Motor neuron (in vitro differentiated cells): ENCODE measurements around the gene GET4. TPM values are rescaled to one million over a fixed set of nuclear protein-coding genes. Genes with fewer than 3 reads are reported as not detected.
"Not testable (repeated sequence)": the region's sequence is repeated elsewhere in the genome, so short reads cannot be mapped to it uniquely, and the experiment has no call there.

ENCODE experiments used
- ATAC-seq, 8 experiments: fragments of 200-7000 bp; cut with Tn5 transposase; replicated peaks in 6 of 8; 2 replicates each; pipeline ENCODE4 v1.8.0; 2021; ENCODE audit warnings: mild to moderate bottlenecking in 8 of 8, moderate library complexity in 8 of 8
- H3K27ac ChIP-seq, 2 donors: fragments of 250-450 bp; sonication (Bioruptor Pico); 2 replicates each; pipeline ENCODE4 v1.9.0; 2021; ENCODE audit warnings: antibody characterized with exemption in 2 of 2, mild to moderate bottlenecking in 2 of 2, moderate library complexity in 1 of 2
- H3K4me1 ChIP-seq, 2 donors: fragments of 250-450 bp; sonication (Bioruptor Pico); replicated peaks in 1 of 2; 2 replicates each; pipeline ENCODE4 v1.6.1; 2021; ENCODE audit warnings: antibody characterized with exemption in 2 of 2, mild to moderate bottlenecking in 2 of 2, moderate library complexity in 1 of 2
- H3K4me3 ChIP-seq, 5 donors: fragments of 250-450 bp; sonication (Bioruptor Pico); 2 replicates each; pipeline ENCODE4 v1.9.0; 2021; ENCODE audit warnings: antibody characterized with exemption in 5 of 5, mild to moderate bottlenecking in 5 of 5, moderate library complexity in 4 of 5
- WGBS, 10 experiments: fragments of 450-650 bp; shearing (Covaris generic); methylation state at CpG; one replicate each; pipeline ENCODE4 v1.0.0; 2022; 5-methylcytosine and 5-hydroxymethylcytosine counted together
- in situ Hi-C, 9 experiments: fragments of 400-800 bp; cut with MboI; loops; one replicate each; pipeline ENCODE4 v1.15.0; 2021; ENCODE audit warnings: low sequenced_read_pairs in 9 of 9, low pct_unique_long_range_greater_than_20kb in 2 of 9; ENCODE audit not compliant: unreplicated experiment in 9 of 9
- total RNA-seq, 8 experiments: library from RNA; unstranded; fragments of 300-600 nt; gene quantifications; 2 replicates each; pipeline versions ENCODE4 v1.2.3 to v1.2.4, GENCODE V29; 2022

Gene GET4
- total RNA-seq, 8 experiments from 2014 or later, result 12.6 to 42.8 (median 27.5) TPM

DNA sequence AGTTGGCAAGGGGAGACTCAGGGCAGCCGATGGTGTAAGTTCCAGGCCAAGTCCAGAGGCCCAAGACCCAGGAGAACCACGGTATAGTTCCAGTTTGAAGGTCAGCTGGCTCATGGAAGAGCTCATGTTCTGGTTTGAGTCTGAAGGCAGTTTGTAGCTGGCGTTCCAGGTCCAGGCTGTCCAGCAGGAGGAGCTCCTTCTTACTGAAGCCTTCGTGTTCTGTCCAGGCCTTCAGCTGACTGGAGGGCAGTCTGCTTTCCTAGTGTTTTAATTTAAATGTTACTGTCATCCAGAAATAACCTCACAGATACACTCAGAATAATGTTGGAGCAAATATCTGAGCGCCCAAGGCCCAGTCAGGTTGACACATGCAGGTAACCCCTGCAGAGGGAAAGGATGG, 39.9 kb upstream of the GET4 start:
- H3K27ac ChIP-seq, result no peak overlapping the region
- ATAC-seq, result peak in 4 of 8 experiments; percentile 26 to 75 (median 58)
- in situ Hi-C loops, result no loop called here
- H3K4me1 ChIP-seq, result peaks cover 25 to 35% of the 10 kb centered on the region in 2 donors
- 20 to 85% (median 50%) methylated on average over 1 to 4 of the region's 5 CpGs; no CpG with 5 or more reads in 3 of the 10 experiments for WGBS, 10 experiments
- H3K4me3 ChIP-seq, result no peak overlapping the region

DNA sequence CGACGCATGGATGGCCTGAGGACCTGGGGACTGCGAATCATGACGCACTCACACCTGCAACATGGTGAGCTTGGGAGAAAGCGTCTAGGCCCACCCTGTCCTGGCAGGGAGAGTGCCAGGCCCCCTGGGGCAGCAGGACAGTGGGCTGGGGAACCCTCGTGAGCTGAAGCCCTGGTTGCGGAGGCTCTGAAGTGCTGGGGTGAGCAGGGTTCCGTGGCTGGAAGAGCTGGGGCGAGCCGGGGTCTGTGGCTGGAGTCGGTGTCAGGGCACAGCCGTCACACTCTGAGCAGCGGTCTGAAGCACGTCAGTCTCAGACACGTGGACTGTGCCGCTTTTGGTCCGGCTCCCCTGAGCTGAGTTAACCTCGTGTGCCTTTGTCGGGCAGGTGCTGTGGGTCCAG, 39.4 kb upstream of the GET4 start:
- no peak overlapping the region for H3K27ac ChIP-seq
- 83 to 100% (median 96%) methylated on average over 1 to 11 of the region's 19 CpGs; no CpG with 5 or more reads in 3 of the 10 experiments for WGBS, 10 experiments

DNA sequence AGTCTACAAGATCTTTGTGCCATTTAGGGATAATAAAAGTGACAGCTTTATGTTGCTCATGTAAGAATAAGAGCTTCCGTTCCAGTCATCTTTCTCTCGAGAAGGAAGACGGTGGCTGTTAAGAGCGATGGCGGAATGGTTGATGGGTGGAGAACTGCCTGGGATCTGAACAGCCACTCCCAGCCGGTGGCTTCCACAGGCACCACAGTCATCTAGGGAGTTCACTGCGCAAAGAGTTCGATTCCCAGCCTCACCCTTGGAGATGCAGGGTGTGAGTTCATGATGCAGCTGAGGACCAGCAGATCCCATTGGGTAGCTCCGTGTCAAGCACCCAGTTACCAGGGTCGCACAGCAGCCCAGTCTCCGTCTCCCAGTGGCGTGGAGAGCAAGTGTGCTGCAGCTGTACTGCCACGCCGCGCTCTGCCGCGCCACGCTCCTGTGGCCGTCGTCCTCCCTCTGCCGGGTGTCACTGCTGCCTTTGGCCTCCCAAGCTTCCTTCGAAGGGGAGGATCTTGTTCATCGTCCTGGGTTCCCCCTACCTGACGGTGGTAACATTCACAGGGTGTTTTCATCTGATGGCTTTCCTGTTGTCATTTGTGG, 36.3 kb upstream of the GET4 start:
- peaks cover 15 to 17% of the 10 kb centered on the region in 2 donors for H3K4me1 ChIP-seq
- 75 to 100% (median 94%) methylated on average over 1 to 16 of the region's 24 CpGs for WGBS, 10 experiments
- no peak for ATAC-seq
- in situ Hi-C loops, result no loop called here
- H3K4me3 ChIP-seq, result no peak overlapping the region
- no peak overlapping the region for H3K27ac ChIP-seq

More for the DNA sequence above, 39.4 kb upstream of the GET4 start:
- in situ Hi-C loops, result no loop called here
- H3K4me3 ChIP-seq, result no peak overlapping the region
- ATAC-seq, result no peak
- H3K4me1 ChIP-seq, result peaks cover 20 to 29% of the 10 kb centered on the region in 2 donors

DNA sequence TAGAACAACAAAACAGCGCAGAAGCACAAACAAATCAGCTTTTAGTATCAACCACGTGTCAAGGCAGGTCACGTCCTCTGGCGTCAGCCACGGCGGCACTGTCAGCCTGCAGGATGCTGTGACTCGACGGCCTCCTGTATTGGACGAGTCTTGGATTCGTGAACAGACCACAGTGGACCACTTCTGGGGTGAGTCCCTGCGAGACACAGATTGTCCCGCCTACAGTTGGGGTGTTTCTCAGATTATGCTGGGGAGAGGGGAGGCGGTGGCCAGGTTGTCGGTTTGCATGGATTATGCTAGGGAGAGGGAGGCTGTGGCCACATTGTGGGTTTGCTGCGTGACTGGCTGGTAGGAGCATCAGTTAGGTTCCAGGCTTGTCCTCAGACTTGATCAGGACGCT, 34.4 kb upstream of the GET4 start:
- WGBS, 10 experiments, result 60 to 100% (median 85%) methylated on average over 1 to 11 of the region's 16 CpGs; no CpG with 5 or more reads in 1 of the 10 experiments
- no peak overlapping the region for H3K27ac ChIP-seq
- H3K4me3 ChIP-seq, result no peak overlapping the region
- H3K4me1 ChIP-seq, result peaks cover 8 to 9% of the 10 kb centered on the region in 2 donors
- no peak for ATAC-seq
- in situ Hi-C loops, result no loop called here

DNA sequence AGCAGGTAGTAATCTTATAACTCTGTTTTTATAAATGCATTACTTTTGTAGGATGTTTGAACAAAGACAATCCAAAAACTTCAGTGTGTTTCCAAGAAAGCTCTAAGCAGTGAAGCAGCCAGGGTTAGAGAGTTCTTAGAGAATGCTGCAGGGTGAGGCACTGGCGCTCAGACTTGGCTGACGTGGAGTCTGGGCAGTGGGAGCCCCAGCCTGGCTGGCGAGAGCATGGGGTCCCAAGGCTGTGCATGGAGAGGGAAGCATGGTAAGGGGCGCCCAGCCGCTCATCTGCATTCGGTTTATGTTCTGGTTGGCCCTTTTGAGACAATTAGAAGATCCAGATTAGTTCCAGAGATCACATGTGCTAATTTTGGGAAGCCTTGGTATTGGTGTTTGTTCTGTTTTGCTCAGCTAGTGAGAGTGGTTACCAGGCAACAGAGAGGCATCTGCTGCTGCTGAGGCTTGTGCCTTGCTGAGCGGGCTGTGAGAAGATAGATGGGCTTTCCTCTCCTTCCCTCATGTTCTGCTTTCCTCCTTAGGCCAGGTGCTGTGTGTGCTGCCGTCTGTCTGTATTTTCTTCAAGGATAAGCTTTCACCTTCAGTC, 33.8 kb upstream of the GET4 start:
- in situ Hi-C loops, result no loop called here
- peak; percentile 40 to 99 (median 82) for ATAC-seq
- Histone ChIP-seq H3K4me3 (no peak overlapping the region), H3K4me1 (peaks cover 8 to 9% of the 10 kb centered on the region in 2 donors), H3K27ac (no peak overlapping the region)
- 0 to 72% (median 19%) methylated on average over 1 to 7 of the region's 8 CpGs; no CpG with 5 or more reads in 4 of the 10 experiments for WGBS, 10 experiments

DNA sequence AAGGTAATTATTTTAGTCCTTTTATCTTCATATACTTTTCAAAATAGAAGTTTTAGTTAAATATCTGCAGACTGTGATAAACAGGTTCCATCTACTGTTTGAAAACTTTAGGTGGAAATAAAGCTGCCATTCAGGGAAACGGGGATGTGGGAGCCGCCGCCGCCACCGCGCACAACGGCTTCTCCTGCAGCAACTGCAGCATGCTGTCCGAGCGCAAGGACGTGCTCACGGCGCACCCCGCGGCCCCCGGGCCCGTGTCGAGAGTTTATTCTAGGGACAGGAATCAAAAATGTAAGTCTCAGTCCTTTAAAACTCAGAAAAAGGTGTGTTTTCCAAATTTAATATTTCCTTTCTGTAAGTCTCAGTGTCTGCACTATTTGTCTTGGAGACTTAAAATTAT, 33.1 kb upstream of the GET4 start:
- WGBS, 10 experiments, result 71 to 100% (median 97%) methylated on average over 1 to 13 of the region's 17 CpGs; no CpG with 5 or more reads in 3 of the 10 experiments
- Histone ChIP-seq H3K4me3 (no peak overlapping the region), H3K27ac (no peak overlapping the region), H3K4me1 (peaks cover 8 to 9% of the 10 kb centered on the region in 2 donors)
- ATAC-seq, result no peak
- in situ Hi-C loops, result no loop called here

DNA sequence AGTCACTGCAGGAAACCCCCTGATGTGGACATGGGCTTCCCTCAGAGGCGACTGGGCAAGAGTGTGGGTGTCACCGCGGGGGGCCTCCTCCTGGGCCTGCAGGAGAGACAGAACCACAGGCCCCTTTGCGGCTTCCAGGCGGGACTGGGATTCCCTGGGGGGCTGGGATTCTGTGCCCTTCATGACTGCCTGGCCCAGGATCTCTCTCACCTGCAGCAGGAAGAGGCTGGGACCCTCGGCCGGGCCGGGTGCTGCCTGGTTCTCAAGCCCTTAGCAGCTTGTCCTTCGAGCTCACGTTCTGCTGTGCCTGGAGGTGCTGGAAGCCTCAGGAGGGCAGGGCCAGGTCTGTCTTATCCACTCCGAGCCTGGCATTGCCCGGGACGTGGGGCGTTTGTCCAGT, 32.3 kb upstream of the GET4 start:
- in situ Hi-C loops, result no loop called here
- Histone ChIP-seq H3K27ac (no peak overlapping the region), H3K4me1 (peaks cover 8 to 9% of the 10 kb centered on the region in 2 donors), H3K4me3 (no peak overlapping the region)
- no peak for ATAC-seq
- WGBS, 10 experiments, result 100% methylated on average over 1 to 3 of the region's 14 CpGs; no CpG with 5 or more reads in 7 of the 10 experiments

DNA sequence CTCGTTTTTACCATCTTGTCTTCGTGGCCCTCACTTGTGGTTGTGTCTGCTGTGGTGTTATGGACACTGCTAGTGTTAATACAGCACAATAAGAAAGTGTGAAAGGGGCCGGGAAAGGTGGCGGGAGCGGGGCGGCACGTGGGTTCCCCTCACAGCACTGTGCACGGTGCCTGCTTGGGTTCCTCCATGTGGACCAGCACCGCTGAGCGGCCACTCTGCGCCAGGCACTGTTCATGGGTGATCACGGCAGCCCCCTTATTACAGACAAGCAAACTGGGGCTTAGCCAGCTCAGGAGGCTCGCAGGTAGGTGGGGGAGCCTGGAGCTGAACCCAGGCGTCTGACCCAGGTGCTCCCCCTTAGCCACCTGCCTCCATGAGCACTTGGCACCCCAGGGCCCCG, 31.8 kb upstream of the GET4 start:
- Histone ChIP-seq H3K4me1 (peaks cover 8 to 9% of the 10 kb centered on the region in 2 donors), H3K4me3 (no peak overlapping the region), H3K27ac (no peak overlapping the region)
- 90 to 100% (median 100%) methylated on average over 1 to 7 of the region's 15 CpGs; no CpG with 5 or more reads in 4 of the 10 experiments for WGBS, 10 experiments
- no peak for ATAC-seq
- in situ Hi-C loops, result no loop called here

DNA sequence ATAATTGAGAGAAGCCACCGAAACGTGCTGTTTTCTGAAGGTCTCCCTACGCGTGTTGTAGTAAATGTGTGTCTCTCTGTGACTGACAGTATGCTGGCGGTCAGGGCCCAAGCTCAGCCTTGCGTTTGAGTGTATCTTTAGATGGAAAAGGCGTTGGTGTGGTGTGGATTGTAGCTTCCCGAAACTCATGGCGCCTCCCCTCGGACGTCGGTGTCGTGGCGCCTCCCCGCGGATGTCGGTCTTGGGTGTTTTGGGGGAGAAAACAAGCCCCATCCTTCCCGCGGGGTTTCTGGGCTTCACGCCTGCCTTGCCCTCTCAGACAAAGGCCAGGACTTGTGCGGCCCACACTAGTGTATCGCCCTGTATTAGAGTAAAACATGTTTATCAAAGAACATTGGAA, 31.3 kb upstream of the GET4 start:
- ATAC-seq, result no peak
- in situ Hi-C loops, result no loop called here
- WGBS, 10 experiments, result 91 to 100% (median 95%) methylated on average over 2 to 18 of the region's 22 CpGs; no CpG with 5 or more reads in 4 of the 10 experiments
- no peak overlapping the region for H3K4me3 ChIP-seq
- peaks cover 8 to 9% of the 10 kb centered on the region in 2 donors for H3K4me1 ChIP-seq
- no peak overlapping the region for H3K27ac ChIP-seq

DNA sequence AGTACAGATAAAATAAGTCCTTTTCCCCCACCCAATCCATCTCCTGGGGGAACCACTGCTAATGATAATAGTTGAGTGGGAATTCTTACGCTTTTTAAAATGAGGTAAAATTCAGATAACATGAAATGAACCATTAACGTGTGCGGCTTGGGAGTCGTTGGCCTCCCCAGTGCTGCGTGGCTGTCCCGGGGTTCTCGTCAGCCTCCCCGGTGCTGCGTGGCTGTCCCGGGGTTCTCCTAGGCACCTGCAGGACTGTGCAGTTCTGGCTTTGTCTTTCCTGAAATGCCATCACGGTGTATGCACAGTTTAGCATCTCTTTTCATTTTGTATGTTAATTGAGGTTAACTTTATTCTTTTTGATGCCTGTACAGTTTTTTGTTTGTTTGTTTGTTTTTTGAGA, 30.6 kb upstream of the GET4 start:
- no peak for ATAC-seq

DNA sequence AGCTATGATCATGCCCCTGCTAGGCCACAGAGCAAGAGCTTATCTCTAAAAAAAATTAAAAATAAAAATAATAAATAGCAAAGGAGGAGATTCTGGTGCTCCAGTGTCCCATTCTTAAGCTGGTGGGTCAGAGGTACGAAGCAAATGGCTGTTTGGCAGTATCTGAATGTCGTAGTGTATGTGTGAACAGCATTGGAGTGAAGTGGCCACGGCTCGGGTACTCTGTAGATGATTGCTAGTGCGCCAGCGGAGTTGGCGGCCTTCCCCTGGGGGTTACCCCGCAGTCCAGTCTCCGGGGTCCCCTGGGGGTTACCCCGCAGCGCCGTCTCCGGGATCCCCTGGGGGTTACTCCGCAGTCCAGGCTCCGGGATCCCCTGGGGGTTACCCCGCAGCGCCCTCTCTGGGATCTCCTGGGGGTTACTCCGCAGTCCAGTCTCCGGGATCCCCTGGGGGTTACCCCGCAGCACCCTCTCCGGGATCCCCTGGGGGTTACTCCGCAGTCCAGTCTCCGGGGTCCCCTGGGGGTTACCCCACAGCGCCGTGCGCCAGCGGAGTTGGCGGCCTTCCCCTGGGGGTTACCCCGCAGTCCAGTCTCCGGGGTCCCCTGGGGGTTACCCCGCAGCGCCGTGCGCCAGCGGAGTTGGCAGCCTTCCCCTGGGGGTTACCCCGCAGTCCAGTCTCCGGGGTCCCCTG, 29.2 kb upstream of the GET4 start:
- H3K27ac ChIP-seq, ATAC-seq, in situ Hi-C loops, H3K4me3 ChIP-seq, H3K4me1 ChIP-seq: not testable (repeated sequence)
- 80 to 100% (median 100%) methylated on average over 1 to 10 of the region's 37 CpGs; no CpG with 5 or more reads in 3 of the 10 experiments for WGBS, 10 experiments

More for the DNA sequence above, 30.6 kb upstream of the GET4 start:
- no peak overlapping the region for H3K27ac ChIP-seq
- in situ Hi-C loops, result no loop called here
- WGBS, 10 experiments, result 86 to 100% (median 92%) methylated on average over 1 to 5 of the region's 11 CpGs; no CpG with 5 or more reads in 3 of the 10 experiments
- H3K4me3 ChIP-seq, result no peak overlapping the region
- peaks cover 8 to 9% of the 10 kb centered on the region in 2 donors for H3K4me1 ChIP-seq

DNA sequence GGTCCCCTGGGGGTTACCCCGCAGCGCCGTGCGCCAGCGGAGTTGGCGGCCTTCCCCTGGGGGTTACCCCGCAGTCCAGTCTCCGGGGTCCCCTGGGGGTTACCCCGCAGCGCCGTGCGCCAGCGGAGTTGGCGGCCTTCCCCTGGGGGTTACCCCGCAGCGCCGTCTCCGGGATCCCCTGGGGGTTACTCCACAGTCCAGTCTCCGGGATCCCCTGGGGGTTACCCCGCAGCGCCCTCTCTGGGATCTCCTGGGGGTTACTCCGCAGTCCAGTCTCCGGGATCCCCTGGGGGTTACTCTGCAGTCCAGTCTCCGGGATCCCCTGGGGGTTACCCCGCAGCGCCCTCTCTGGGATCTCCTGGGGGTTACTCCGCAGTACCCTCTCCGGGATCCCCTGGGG, 28.6 kb upstream of the GET4 start:
- H3K27ac ChIP-seq, ATAC-seq, H3K4me3 ChIP-seq, H3K4me1 ChIP-seq, in situ Hi-C loops: not testable (repeated sequence)
- WGBS, 10 experiments, result no CpG with 5 or more reads among the region's 28 CpGs

DNA sequence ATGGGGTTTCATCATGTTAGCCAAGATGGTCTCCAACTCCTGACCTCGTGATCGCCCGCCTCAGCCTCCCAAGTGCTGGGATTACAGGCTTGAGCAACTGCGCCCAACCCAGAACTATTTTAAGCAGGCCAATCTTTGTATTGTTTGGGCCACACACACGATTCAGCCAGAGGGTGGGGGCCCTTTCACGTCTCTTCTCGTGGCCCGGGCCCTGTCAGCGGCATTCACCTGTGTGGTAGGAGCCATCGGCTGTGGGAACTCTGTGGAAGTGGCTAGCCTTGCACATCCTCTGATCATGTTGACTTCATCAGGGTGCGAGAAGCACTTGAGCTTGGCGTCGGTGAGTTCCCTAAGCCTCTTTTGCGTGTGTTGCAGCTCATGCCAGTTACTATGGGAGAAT, 27.2 kb upstream of the GET4 start:
- in situ Hi-C loops, result no loop called here
- H3K4me1 ChIP-seq, result no peaks in the 10 kb centered on the region
- no peak for ATAC-seq
- WGBS, 10 experiments, result 80 to 100% (median 93%) methylated on average over 1 to 7 of the region's 14 CpGs; no CpG with 5 or more reads in 4 of the 10 experiments
- H3K4me3 ChIP-seq, result no peak overlapping the region
- no peak overlapping the region for H3K27ac ChIP-seq
